Motor neuron (in vitro differentiated cells): ENCODE data around the gene CAMSAP3. TPM values are rescaled to one million over a fixed set of nuclear protein-coding genes. Genes with fewer than 3 reads are reported as not detected.
A peak's percentile ranks its signal among the peaks of the same experiment; 100 is the strongest.

Experiments
- ATAC-seq, 8 experiments: fragments of 200-7000 bp; cut with Tn5 transposase; replicated peaks in 6 of 8; 2 replicates each; pipeline ENCODE4 v1.8.0; 2021; ENCODE audit warnings: mild to moderate bottlenecking in 8 of 8, moderate library complexity in 8 of 8
- H3K27ac ChIP-seq, 2 donors: fragments of 250-450 bp; sonication (Bioruptor Pico); 2 replicates each; pipeline ENCODE4 v1.9.0; 2021; ENCODE audit warnings: antibody characterized with exemption in 2 of 2, mild to moderate bottlenecking in 2 of 2, moderate library complexity in 1 of 2
- H3K4me1 ChIP-seq, 2 donors: fragments of 250-450 bp; sonication (Bioruptor Pico); replicated peaks in 1 of 2; 2 replicates each; pipeline ENCODE4 v1.6.1; 2021; ENCODE audit warnings: antibody characterized with exemption in 2 of 2, mild to moderate bottlenecking in 2 of 2, moderate library complexity in 1 of 2
- H3K4me3 ChIP-seq, 5 donors: fragments of 250-450 bp; sonication (Bioruptor Pico); 2 replicates each; pipeline ENCODE4 v1.9.0; 2021; ENCODE audit warnings: antibody characterized with exemption in 5 of 5, mild to moderate bottlenecking in 5 of 5, moderate library complexity in 4 of 5
- WGBS, 10 experiments: fragments of 450-650 bp; shearing (Covaris generic); methylation state at CpG; one replicate each; pipeline ENCODE4 v1.0.0; 2022; 5-methylcytosine and 5-hydroxymethylcytosine counted together
- in situ Hi-C, 9 experiments: fragments of 400-800 bp; cut with MboI; loops; one replicate each; pipeline ENCODE4 v1.15.0; 2021; ENCODE audit warnings: low sequenced_read_pairs in 9 of 9, low pct_unique_long_range_greater_than_20kb in 2 of 9; ENCODE audit not compliant: unreplicated experiment in 9 of 9
- total RNA-seq, 8 experiments: library from RNA; unstranded; fragments of 300-600 nt; gene quantifications; 2 replicates each; pipeline versions ENCODE4 v1.2.3 to v1.2.4, GENCODE V29; 2022

Gene CAMSAP3
- total RNA-seq: 1 to 10 TPM in 7 of 8 experiments, under 1 TPM in 1; 0.46 to 7.9 (median 4.3) TPM

- no peak within 1 kb of the TSS for H3K27ac ChIP-seq
- peak; percentile 79 to 95 (median 92) for ATAC-seq
- in situ Hi-C loops: loop anchor here in 2 of 9 experiments (25.0 kb wide), 2 partner anchors 192 to 217 kb away; no protein-coding TSS in a partner anchor
- 0% methylated on average over 2 to 6 of the region's 78 CpGs; no CpG with 5 or more reads in 8 of the 10 experiments for whole genome bisulfite sequencing, 10 experiments
- peak within 1 kb of the TSS; percentile 41 to 66 (median 50) for H3K4me3 ChIP-seq
- H3K4me1 ChIP-seq: peaks cover 0 to 8% of the 10 kb centered on the region in 2 donors
Observed at GRCh38 chr19:7595466-7596133, at the start of gene CAMSAP3. Gene CAMSAP3, plus strand, starts transcription at chr19:7595863. Its CDS starts 140 bp downstream, at chr19:7596003.

GRCh38 chr19:7545904-7546303, 49.8 kb upstream of the CAMSAP3 start:
- Histone ChIP-seq H3K27ac (no peak overlapping the region), H3K4me3 (no peak overlapping the region), H3K4me1 (no peaks in the 10 kb centered on the region)
- in situ Hi-C loops: no loop called here
- 38 to 100% (median 100%) methylated on average over 1 of the region's 1 CpG; no CpG with 5 or more reads in 4 of the 10 experiments for WGBS, 10 experiments
- ATAC-seq: no peak

- in situ Hi-C loops: no loop called here
Observed at GRCh38 chr19:7547159-7547558, 48.5 kb upstream of the CAMSAP3 start.

GRCh38 chr19:7549429-7550148, 46.1 kb upstream of the CAMSAP3 start:
- Histone ChIP-seq H3K4me1 (no peaks in the 10 kb centered on the region), H3K4me3 (no peak overlapping the region), H3K27ac (no peak overlapping the region)
- in situ Hi-C loops: loop anchor here in 1 of 9 experiments (25.0 kb wide), 2 partner anchors 113 to 263 kb away; partner anchors contain the start of gene RETN
- WGBS, 10 experiments: 70 to 100% (median 100%) methylated on average over 1 to 10 of the region's 36 CpGs; no CpG with 5 or more reads in 3 of the 10 experiments
- ATAC-seq: no peak

More at GRCh38 chr19:7547159-7547558, 48.5 kb upstream of the CAMSAP3 start:
- no peak for ATAC-seq
- no peak overlapping the region for H3K27ac ChIP-seq
- 38 to 100% (median 82%) methylated on average over 1 to 3 of the region's 3 CpGs; no CpG with 5 or more reads in 2 of the 10 experiments for WGBS, 10 experiments
- H3K4me3 ChIP-seq: no peak overlapping the region
- no peaks in the 10 kb centered on the region for H3K4me1 ChIP-seq

GRCh38 chr19:7550169-7550770, 45.4 kb upstream of the CAMSAP3 start:
- Histone ChIP-seq H3K4me3 (no peak overlapping the region), H3K27ac (no peak overlapping the region), H3K4me1 (no peaks in the 10 kb centered on the region)
- no peak for ATAC-seq
- 80 to 100% methylated on average over 3 to 6 of the region's 41 CpGs; no CpG with 5 or more reads in 8 of the 10 experiments for WGBS, 10 experiments
- in situ Hi-C loops: loop anchor here in 1 of 9 experiments (25.0 kb wide), 2 partner anchors 112 to 262 kb away; partner anchors contain the start of gene RETN

GRCh38 chr19:7550987-7551761, 44.5 kb upstream of the CAMSAP3 start:
- peak in 7 of 8 experiments; percentile 48 to 97 (median 94) for ATAC-seq
- H3K4me1 ChIP-seq: no peaks in the 10 kb centered on the region
- WGBS, 10 experiments: 10 to 37% (median 28%) methylated on average over 2 to 12 of the region's 51 CpGs; no CpG with 5 or more reads in 4 of the 10 experiments
- in situ Hi-C loops: loop anchor here in 1 of 9 experiments (25.0 kb wide), 2 partner anchors 111 to 261 kb away; partner anchors contain the start of gene RETN
- peak overlapping the region; percentile 15 to 26 (median 19) for H3K4me3 ChIP-seq
- no peak overlapping the region for H3K27ac ChIP-seq

GRCh38 chr19:7552781-7553180, 42.9 kb upstream of the CAMSAP3 start:
- Histone ChIP-seq H3K4me1 (no peaks in the 10 kb centered on the region), H3K27ac (no peak overlapping the region), H3K4me3 (no peak overlapping the region)
- WGBS, 10 experiments: 22 to 100% (median 88%) methylated on average over 1 to 2 of the region's 2 CpGs; no CpG with 5 or more reads in 2 of the 10 experiments
- ATAC-seq: no peak
- in situ Hi-C loops: loop anchor here in 1 of 9 experiments (25.0 kb wide), 2 partner anchors 110 to 260 kb away; partner anchors contain the start of gene RETN

- no peaks in the 10 kb centered on the region for H3K4me1 ChIP-seq
- WGBS, 10 experiments: 93% methylated on average over 9 of the region's 28 CpGs; no CpG with 5 or more reads in 9 of the 10 experiments
- no peak overlapping the region for H3K4me3 ChIP-seq
- no peak overlapping the region for H3K27ac ChIP-seq
- in situ Hi-C loops: loop anchor here in 1 of 9 experiments (25.0 kb wide), 2 partner anchors 108 to 258 kb away; partner anchors contain the start of gene RETN
- ATAC-seq: no peak
Observed at GRCh38 chr19:7554565-7554964, 41.1 kb upstream of the CAMSAP3 start.

GRCh38 chr19:7554990-7555864, 40.4 kb upstream of the CAMSAP3 start:
- in situ Hi-C loops: loop anchor here in 1 of 9 experiments (25.0 kb wide), 2 partner anchors 107 to 257 kb away; partner anchors contain the start of gene RETN
- Histone ChIP-seq H3K27ac (no peak overlapping the region), H3K4me1 (no peaks in the 10 kb centered on the region), H3K4me3 (no peak overlapping the region)
- 79 to 100% (median 90%) methylated on average over 1 to 6 of the region's 62 CpGs; no CpG with 5 or more reads in 7 of the 10 experiments for WGBS, 10 experiments
- ATAC-seq: peak in 1 of 8 experiments; percentile 18

- H3K4me3 ChIP-seq: no peak overlapping the region
- in situ Hi-C loops: loop anchor here in 1 of 9 experiments (25.0 kb wide), 2 partner anchors 105 to 255 kb away; partner anchors contain the start of gene RETN
- no peaks in the 10 kb centered on the region for H3K4me1 ChIP-seq
- H3K27ac ChIP-seq: no peak overlapping the region
- ATAC-seq: no peak
- WGBS, 10 experiments: 98 to 100% methylated on average over 1 to 13 of the region's 54 CpGs; no CpG with 5 or more reads in 8 of the 10 experiments
Observed at GRCh38 chr19:7556696-7557315, 38.9 kb upstream of the CAMSAP3 start.

GRCh38 chr19:7558667-7559066, 37.0 kb upstream of the CAMSAP3 start:
- no peak overlapping the region for H3K4me3 ChIP-seq
- no peaks in the 10 kb centered on the region for H3K4me1 ChIP-seq
- in situ Hi-C loops: loop anchor here in 1 of 9 experiments (25.0 kb wide), 2 partner anchors 104 to 254 kb away; partner anchors contain the start of gene RETN
- no peak overlapping the region for H3K27ac ChIP-seq
- no peak for ATAC-seq
- 80 to 100% (median 100%) methylated on average over 1 to 8 of the region's 18 CpGs; no CpG with 5 or more reads in 5 of the 10 experiments for WGBS, 10 experiments
